ENCODE measurements around the gene ACVR2B.
"Not testable (repeated sequence)": the region's sequence is repeated elsewhere in the genome, so short reads cannot be mapped to it uniquely, and the experiment has no call there.

DNA sequence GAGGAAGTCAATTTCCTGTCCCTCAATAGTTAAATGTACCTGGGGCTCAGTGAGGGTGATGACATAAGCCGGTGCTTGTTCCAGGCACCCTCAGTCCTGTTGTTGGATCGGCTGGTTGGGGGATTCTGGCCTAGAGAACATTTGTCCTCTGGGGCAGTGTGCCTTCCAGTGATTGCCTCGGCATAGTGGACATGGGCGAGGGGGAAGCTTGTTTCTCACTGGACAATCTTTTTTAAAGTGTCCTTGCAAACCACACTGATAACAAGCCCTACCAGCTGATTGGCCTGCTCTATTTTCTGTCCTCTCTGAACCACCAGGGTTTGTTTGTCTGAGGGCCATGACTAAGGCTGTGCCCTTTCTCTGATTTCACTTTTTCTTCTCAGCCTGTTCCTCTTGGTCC is 10.5 kb upstream of the ACVR2B start:
- TF ChIP-seq POLR2A, EP300 (IDR thresholded peaks at IDR 0.05): not testable (repeated sequence)
- TF ChIP-seq, protein P1, sequence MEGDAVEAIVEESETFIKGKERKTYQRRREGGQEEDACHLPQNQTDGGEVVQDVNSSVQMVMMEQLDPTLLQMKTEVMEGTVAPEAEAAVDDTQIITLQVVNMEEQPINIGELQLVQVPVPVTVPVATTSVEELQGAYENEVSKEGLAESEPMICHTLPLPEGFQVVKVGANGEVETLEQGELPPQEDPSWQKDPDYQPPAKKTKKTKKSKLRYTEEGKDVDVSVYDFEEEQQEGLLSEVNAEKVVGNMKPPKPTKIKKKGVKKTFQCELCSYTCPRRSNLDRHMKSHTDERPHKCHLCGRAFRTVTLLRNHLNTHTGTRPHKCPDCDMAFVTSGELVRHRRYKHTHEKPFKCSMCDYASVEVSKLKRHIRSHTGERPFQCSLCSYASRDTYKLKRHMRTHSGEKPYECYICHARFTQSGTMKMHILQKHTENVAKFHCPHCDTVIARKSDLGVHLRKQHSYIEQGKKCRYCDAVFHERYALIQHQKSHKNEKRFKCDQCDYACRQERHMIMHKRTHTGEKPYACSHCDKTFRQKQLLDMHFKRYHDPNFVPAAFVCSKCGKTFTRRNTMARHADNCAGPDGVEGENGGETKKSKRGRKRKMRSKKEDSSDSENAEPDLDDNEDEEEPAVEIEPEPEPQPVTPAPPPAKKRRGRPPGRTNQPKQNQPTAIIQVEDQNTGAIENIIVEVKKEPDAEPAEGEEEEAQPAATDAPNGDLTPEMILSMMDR (IDR thresholded peaks at IDR 0.05), result not testable (repeated sequence)
